Astrocyte (in vitro differentiated cells and primary cell): ENCODE data around the gene GFOD1. TPM values are rescaled to one million over a fixed set of nuclear protein-coding genes. Genes with fewer than 3 reads are reported as not detected.

Experiments used
- DNase-seq: peaks from one replicate; pipeline ENCODE4 v3.0.0-alpha.2; 2010; ENCODE audit warnings: low read depth
- FAIRE-seq: peaks from 2 replicates; lab custom pipeline; 2011; peaks lifted over from hg19 to GRCh38; lab: Jason Lieb, UNC
- H2AFZ ChIP-seq: 2 replicates; pipeline ENCODE4 v1.6.0; 2012; ENCODE audit warnings: low read depth, low read length, inconsistent platforms
- H3K27ac ChIP-seq: 2 replicates; pipeline ENCODE4 v1.5.1; 2011; ENCODE audit warnings: low read depth, low read length, inconsistent platforms
- H3K27me3 ChIP-seq: 2 replicates; pipeline ENCODE4 v1.6.0; 2011; ENCODE audit warnings: low read length, inconsistent platforms; ENCODE audit not compliant: insufficient read depth
- H3K36me3 ChIP-seq: 2 replicates; pipeline ENCODE4 v1.5.1; 2011; ENCODE audit warnings: low read length, inconsistent platforms; ENCODE audit not compliant: insufficient read depth
- H3K4me1 ChIP-seq: 2 replicates; pipeline ENCODE4 v1.5.1; 2011; ENCODE audit warnings: low read length, inconsistent platforms; ENCODE audit not compliant: insufficient read depth
- H3K4me2 ChIP-seq: 2 replicates; pipeline ENCODE4 v1.6.0; 2012; ENCODE audit warnings: low read length, inconsistent platforms
- H3K4me3 ChIP-seq: 2 replicates; pipeline ENCODE4 v1.5.1; 2011; ENCODE audit warnings: low read depth, mild to moderate bottlenecking, low read length, inconsistent platforms; ENCODE audit not compliant: insufficient read depth
- H3K79me2 ChIP-seq: 2 replicates; pipeline ENCODE4 v1.6.0; 2012; ENCODE audit warnings: mild to moderate bottlenecking, low read length, inconsistent platforms; ENCODE audit not compliant: insufficient read depth
- H3K9ac ChIP-seq: 2 replicates; pipeline ENCODE4 v1.6.0; 2012; ENCODE audit warnings: mild to moderate bottlenecking, low read length, inconsistent platforms
- H3K9me3 ChIP-seq: 2 replicates; pipeline ENCODE4 v1.5.1; 2012; ENCODE audit warnings: low read depth, mild to moderate bottlenecking, low read length, inconsistent platforms; ENCODE audit not compliant: insufficient read depth
- H4K20me1 ChIP-seq: 2 replicates; pipeline ENCODE4 v1.6.0; 2012; ENCODE audit warnings: low read length, inconsistent platforms; ENCODE audit not compliant: insufficient read depth
- H3K27ac Mint-ChIP-seq: one replicate; pipeline ENCODE4 v1.8.0; 2021; ENCODE audit warnings: mild to moderate bottlenecking, mixed read lengths; ENCODE audit not compliant: unreplicated experiment
- H3K27me3 Mint-ChIP-seq: one replicate; pipeline ENCODE4 v1.8.0; 2021; ENCODE audit warnings: low read depth, mixed read lengths; ENCODE audit not compliant: unreplicated experiment
- H3K36me3 Mint-ChIP-seq: one replicate; pipeline ENCODE4 v1.8.0; 2021; ENCODE audit warnings: low read depth, mixed read lengths; ENCODE audit not compliant: unreplicated experiment
- H3K4me1 Mint-ChIP-seq: one replicate; pipeline ENCODE4 v1.8.0; 2021; ENCODE audit warnings: low read depth, mixed read lengths; ENCODE audit not compliant: unreplicated experiment
- H3K4me3 Mint-ChIP-seq: one replicate; pipeline ENCODE4 v1.8.0; 2021; ENCODE audit warnings: mild to moderate bottlenecking, moderate library complexity, mixed read lengths; ENCODE audit not compliant: unreplicated experiment
- H3K9me3 Mint-ChIP-seq: one replicate; pipeline ENCODE4 v1.8.0; 2021; ENCODE audit warnings: mild to moderate bottlenecking, mixed read lengths; ENCODE audit not compliant: unreplicated experiment
- EZH2 ChIP-seq: IDR thresholded peaks from 2 replicates; pipeline ENCODE4 v1.6.1; 2012; ENCODE audit warnings: mild to moderate bottlenecking, low read length, inconsistent platforms; ENCODE audit not compliant: insufficient read depth
- total RNA-seq: library from RNA; stranded (reverse); gene quantifications from 2 replicates; pipeline ENCODE4 v1.2.1, GENCODE V29; 2021
- TF ChIP-seq, protein P1 (sequence below): IDR thresholded peaks from 2 replicates; pipeline ENCODE4 v1.5.1; 2011; ENCODE audit warnings: low read depth, mild to moderate bottlenecking, inconsistent platforms, low read length, moderate library complexity; ENCODE audit not compliant: insufficient read depth

Gene GFOD1
- total RNA-seq, 1 donor from 2014 or later, result 10.8 TPM

DNA sequence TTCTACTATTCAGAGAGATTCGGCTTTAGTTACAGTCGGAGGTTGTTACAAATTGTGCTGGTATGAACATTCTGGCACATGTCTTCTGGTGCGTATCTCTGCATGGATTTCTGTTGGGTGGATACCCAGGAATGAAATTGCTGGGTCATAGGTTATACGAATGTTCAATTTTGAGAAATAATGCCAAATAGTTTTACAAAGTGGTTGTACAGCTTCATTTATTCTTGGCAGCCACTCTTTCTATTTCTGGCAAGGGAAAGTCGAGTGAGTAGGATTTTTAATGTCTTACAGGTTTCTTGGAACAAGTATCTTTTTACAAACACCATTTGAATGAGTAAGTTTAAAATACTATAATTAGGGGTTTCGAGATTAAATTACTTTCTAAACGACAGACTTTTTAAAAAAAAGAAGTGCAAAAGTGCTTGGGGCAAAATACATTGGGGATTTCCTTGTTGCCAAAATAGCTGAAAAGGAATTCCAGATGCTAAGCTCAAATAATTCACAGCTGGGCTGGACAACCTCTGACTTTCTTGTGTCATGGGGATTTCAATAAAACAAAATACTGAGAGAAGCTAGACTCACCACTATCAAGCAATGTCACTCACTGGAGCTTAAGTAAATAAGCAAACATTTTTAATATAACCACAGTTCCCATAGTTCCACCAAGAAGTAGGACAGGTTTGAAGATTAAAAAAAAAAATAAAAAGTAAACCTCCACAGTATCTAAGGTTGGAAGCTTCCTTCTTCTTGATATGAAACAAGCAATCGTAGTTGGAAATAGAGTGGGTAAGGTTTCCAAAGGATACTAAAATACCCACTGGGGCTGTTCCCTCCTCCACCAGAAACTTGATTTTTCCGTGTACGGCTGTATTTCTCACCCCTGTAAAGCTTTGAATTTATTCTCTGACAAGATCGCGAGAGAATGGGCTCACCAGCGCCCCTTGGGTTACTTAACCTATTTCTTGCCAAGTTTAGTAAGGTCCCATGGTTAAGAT is 21.6 kb upstream of the GFOD1 start:
- Histone ChIP-seq H3K9ac (no peak overlapping the region), H2AFZ (no peak overlapping the region), H3K4me2 (no peak overlapping the region), H3K36me3 (no peaks in the 10 kb centered on the region), H3K4me3 (no peak overlapping the region), H3K9me3 (no peaks in the 10 kb centered on the region), H3K27ac (no peak overlapping the region), H3K4me1 (no peaks in the 10 kb centered on the region), H3K79me2 (no peaks in the 10 kb centered on the region), H4K20me1 (no peaks in the 10 kb centered on the region), H3K27me3 (no peaks in the 10 kb centered on the region)
- DNase-seq (peak; percentile 90), FAIRE-seq (no peak)
- Mint-ChIP-seq H3K4me1 (no peaks in the 10 kb centered on the region), H3K27ac (no peak overlapping the region), H3K27me3 (peaks cover 5% of the 10 kb centered on the region), H3K9me3 (peaks cover 7% of the 10 kb centered on the region), H3K36me3 (no peaks in the 10 kb centered on the region), H3K4me3 (no peak overlapping the region)
- TF ChIP-seq, protein P1, sequence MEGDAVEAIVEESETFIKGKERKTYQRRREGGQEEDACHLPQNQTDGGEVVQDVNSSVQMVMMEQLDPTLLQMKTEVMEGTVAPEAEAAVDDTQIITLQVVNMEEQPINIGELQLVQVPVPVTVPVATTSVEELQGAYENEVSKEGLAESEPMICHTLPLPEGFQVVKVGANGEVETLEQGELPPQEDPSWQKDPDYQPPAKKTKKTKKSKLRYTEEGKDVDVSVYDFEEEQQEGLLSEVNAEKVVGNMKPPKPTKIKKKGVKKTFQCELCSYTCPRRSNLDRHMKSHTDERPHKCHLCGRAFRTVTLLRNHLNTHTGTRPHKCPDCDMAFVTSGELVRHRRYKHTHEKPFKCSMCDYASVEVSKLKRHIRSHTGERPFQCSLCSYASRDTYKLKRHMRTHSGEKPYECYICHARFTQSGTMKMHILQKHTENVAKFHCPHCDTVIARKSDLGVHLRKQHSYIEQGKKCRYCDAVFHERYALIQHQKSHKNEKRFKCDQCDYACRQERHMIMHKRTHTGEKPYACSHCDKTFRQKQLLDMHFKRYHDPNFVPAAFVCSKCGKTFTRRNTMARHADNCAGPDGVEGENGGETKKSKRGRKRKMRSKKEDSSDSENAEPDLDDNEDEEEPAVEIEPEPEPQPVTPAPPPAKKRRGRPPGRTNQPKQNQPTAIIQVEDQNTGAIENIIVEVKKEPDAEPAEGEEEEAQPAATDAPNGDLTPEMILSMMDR, result no peak
- TF ChIP-seq EZH2, result no peak

GRCh38 chr6:13507306-13507860 is 20.0 kb upstream of the GFOD1 start:
- Mint-ChIP-seq H3K36me3 (no peaks in the 10 kb centered on the region), H3K9me3 (peaks cover 5% of the 10 kb centered on the region), H3K27ac (no peak overlapping the region), H3K4me1 (no peaks in the 10 kb centered on the region), H3K4me3 (no peak overlapping the region), H3K27me3 (peaks cover 4% of the 10 kb centered on the region)
- DNase-seq, result peak; percentile 9
- FAIRE-seq, result no peak
- H3K4me2 ChIP-seq, result no peak overlapping the region
- H3K9me3 ChIP-seq, result no peaks in the 10 kb centered on the region
- no peak overlapping the region for H3K4me3 ChIP-seq
- no peaks in the 10 kb centered on the region for H3K79me2 ChIP-seq
- H4K20me1 ChIP-seq, result no peaks in the 10 kb centered on the region
- H3K4me1 ChIP-seq, result no peaks in the 10 kb centered on the region
- no peak overlapping the region for H3K27ac ChIP-seq
- H3K9ac ChIP-seq, result no peak overlapping the region
- H3K36me3 ChIP-seq, result no peaks in the 10 kb centered on the region
- no peak overlapping the region for H2AFZ ChIP-seq
- no peaks in the 10 kb centered on the region for H3K27me3 ChIP-seq
- TF ChIP-seq, protein P1, result no peak
- no peak for TF ChIP-seq EZH2
